GM19043 (cell line): ENCODE results near the gene TNFAIP8L2.
"Not testable (repeated sequence)": the region's sequence is repeated elsewhere in the genome, so short reads cannot be mapped to it uniquely, and the experiment has no call there.

Experiments used
- ATAC-seq: cut with Tn5 transposase; IDR thresholded peaks from one replicate; pipeline ENCODE4 v1.9.1; 2021; ENCODE audit warnings: low read depth; ENCODE audit not compliant: unreplicated experiment

Gene TNFAIP8L2

DNA sequence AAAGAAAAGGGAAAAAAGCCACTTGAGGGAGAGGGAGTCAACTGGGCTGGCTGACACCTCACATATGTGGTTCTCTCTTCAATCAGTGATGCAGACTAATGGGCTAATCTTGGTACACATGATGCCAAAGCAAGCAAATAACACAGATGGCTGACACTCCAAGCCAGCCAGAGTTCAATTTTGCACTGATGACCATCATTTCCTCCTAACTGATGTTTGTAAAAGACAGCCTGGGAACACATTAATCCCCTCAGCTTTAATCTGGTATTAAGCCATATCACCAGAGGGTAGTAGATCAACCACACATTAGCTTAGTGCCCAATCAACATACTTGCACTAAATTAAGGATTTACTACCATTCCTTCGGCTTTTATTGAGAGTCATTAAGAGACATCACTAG, 30.8 kb downstream of the TNFAIP8L2 start:
- ATAC-seq = no peak

DNA sequence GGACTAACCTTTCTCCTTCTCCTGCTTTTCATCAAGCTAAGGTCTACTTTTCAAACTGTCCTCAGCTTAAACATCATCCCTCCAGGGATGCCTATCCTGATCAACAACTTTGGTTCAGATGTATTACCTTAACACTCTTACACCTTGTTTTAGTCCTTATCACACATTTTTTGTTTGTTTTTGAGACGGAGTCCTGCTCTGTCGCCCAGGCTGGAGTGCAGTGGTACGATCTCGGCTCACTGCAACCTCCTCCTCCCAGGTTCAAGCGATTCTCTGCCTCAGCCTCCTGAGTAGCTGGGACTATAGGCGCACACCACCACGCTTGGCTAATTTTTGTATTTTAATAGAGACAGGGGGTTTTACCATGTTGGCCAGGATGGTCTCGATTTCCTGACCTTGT, 32.2 kb downstream of the TNFAIP8L2 start:
- ATAC-seq = not testable (repeated sequence)

DNA sequence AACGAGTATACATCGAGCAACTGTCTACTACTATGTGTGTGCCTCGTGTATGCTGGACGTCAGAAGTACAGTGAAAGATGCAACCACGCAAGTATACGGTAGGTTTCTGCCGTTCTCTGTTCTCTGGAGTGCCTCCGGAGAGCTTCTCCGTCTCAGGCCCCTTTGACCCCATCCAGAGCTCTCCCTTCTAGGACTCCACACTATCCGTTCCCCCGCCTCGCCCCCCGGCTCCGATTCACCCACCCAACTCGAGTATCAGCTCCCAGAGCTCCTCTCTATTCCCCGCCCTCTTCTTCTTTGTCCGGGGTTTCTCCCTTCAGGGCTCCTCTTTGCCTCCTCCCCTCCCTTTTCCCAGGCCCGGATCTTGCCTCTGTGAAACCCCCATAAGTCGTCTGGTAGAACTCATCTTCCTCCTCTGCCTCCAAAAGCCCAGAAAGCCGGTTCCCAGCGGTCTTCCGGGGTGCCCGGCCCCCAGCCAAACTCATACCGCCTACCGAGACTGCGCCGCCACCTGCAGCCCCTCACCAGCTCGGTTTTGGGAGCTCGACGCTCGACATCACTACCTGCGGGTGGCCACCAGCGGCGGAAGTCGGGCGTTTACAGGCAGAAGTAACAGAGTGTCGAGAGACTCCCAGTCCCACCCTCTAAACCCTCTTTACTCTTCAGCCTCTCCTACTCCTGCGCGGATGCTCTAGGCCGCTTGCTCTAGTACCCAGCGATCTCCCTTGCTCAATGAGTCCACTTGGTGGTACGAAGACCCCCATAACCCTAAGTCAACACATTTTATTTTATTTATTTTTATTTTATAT, 33.4 kb downstream of the TNFAIP8L2 start, which contains the start of gene VPS72:
Gene VPS72 (minus strand): TSS at position 561 of the 809 bp plus-strand sequence. CDS start 76 bp downstream, at position 485.
- ATAC-seq = peak; percentile 85

DNA sequence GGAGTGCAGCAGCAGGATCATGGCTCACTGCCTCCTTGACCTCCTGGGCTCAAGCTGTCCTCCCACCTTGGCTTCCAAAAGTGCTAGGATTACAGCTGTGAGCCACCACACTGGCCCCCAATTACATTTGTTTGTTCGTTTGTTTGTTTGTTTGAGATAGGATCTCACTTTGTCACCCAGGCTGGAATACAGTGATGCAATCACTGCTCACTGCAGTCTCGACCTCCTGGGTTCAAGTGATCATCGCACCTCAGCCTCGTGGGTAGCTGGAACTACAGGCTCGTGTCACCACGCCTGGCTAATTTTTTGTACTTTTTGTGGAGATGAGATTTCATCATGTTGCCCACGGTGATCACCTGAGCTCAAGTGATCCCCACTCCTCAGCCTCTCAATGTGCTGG, 35.6 kb downstream of the TNFAIP8L2 start:
- no peak for ATAC-seq

DNA sequence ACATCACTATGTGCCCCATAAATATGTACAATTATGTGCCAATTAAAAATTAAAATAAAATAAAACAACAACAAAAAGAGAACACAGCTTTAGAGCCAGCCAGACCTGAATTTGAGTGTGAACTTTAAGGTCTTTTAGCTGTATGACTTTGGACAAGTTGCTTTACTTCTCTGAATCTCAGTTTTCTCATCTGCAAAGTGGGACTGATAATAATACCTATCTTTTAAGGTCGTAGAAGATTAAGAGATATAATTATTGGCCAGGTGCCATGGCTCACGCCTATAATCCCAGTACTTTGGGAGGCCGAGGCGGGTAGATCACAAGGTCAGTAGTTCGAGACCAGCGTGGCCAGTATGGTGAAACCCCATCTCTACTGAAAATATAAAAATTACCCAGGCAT, 36.9 kb downstream of the TNFAIP8L2 start:
- ATAC-seq = no peak

DNA sequence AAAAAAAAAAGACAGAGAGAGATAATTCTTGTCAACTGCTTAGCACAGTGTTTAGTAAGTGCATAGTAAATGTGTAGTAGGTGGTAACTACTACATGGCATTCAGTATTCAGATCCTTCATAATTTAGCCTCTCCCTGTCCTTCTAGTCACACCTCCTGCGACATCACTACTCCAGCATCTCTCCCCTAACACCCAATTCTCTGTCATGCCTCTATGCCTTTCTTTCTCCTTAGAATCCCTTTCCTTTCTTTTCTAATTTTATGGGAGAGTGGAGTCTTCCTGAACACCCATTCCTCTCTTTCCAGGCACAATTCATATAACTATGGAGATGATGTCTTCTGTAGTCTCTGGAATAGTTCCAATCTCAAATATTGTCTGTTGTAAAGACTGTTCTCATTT, 37.4 kb downstream of the TNFAIP8L2 start:
- no peak for ATAC-seq

DNA sequence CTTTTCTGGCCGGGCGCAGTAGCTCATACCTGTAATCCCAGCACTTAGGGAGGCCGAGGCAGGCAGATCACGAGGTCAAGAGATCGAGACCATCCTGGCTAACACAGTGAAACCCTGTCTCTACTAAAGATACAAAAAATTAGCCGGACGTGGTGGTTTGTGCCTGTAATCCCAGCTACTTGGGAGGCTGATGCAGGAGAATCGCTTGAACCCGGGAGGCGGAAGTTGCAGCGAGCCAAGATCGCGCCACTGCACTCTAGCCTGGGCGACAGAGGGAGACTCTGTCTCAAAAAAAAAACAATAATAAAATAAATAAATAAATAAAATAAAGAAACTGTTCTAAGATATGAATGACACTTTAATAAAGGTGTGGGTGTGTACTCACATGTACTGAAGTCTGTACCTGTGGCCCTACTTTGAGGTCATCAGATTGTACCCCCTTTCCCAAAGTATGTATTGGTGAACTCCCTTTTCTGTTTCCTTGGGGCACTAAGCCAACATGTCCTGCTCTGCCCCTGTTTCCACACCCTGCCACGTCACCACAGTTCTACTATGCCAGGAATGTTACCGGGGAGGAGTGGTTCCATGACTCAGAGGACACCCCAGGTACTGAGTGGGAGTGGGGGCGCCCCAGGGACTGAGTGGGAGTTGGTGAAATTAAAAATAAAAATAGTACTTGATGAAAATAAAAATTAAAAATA, 38.6 kb downstream of the TNFAIP8L2 start:
- not testable (repeated sequence) for ATAC-seq

DNA sequence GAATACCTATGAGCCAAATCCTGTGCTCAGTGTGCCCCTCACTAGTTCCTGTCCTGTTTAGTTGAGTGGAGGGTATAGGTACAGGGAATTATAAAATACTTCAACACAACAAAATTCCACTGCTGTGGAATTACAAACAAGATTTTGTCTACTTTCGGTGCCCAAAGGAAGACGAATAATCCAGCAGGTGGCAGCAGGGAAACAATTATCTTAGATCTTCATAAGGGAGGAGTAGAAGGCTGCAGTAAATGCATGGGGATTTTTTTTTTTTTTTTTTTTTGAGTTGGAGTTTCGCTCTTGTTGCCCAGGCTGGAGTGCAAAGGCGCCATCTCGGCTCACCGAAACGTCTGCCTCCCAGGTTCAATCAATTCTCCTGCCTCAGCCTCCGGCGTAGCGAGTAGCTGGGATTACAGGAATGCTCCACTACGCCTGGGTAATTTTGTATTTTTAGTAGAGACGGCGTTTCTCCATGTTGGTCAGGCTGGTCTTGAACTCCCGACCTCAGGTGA, 39.9 kb downstream of the TNFAIP8L2 start:
- no peak for ATAC-seq

DNA sequence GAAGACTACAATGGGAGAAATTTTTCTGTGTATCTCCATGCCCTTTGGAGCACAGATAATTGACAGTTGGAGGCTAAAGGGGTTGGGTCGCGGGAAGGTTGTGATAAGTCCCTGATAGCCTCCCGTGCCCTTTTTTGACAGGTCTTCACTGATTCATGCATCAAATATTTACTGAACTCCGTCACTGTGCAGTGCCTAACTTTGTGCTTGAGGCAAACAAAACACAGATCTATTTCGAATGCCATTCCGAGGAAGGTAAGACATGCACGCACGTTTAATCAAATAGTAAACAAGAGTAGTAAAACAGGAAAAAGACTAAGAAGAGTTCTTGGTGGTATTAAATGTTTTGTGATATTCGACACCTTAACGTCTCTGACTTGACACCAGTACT, 41.4 kb downstream of the TNFAIP8L2 start:
- no peak for ATAC-seq

DNA sequence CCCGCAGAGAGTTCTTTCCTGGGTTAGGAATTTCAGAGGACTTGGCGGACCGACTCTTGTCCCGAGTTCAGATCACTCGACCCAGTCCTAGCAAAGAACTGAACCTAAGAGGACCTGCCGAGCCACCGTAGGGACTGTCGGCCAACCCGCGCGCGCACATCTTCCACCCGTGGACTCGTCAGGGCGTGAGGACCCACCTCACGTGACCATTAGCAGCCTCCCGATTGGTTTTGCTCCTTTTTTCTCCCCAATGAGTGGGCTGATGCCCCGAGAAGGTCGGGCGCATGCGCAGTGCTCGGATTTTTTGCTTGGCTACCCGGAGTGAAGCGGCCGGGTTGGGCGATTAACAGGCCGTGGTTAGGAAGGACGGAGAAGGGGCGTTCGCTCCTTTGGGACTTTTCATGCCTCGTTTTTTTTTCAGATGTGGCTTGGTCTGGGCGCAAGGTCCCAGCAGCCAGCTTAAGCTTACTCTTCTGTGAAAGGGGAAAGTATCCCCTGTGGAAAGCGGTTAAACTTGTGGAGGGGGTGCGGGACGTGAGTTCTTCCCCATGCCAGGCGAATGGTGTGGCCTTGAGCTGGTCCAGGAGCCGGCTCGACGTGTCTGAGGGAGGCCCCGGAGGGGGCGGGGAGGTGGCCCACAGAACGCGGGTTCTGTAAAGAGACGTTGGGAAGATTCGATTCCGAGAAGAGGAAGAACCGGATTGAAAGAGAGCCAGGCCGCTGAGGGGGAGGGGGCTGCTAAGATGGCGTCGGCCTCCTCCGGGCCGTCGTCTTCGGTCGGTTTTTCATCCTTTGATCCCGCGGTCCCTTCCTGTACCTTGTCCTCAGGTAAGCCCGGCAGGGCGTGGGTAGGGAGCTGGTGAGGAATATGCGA, 42.0 kb downstream of the TNFAIP8L2 start, which contains the start of gene PIP5K1A:
Gene PIP5K1A (plus strand): TSS at position 299 of the 874 bp plus-strand sequence. CDS start 445 bp downstream, at position 744.
- peak; percentile 82 for ATAC-seq

DNA sequence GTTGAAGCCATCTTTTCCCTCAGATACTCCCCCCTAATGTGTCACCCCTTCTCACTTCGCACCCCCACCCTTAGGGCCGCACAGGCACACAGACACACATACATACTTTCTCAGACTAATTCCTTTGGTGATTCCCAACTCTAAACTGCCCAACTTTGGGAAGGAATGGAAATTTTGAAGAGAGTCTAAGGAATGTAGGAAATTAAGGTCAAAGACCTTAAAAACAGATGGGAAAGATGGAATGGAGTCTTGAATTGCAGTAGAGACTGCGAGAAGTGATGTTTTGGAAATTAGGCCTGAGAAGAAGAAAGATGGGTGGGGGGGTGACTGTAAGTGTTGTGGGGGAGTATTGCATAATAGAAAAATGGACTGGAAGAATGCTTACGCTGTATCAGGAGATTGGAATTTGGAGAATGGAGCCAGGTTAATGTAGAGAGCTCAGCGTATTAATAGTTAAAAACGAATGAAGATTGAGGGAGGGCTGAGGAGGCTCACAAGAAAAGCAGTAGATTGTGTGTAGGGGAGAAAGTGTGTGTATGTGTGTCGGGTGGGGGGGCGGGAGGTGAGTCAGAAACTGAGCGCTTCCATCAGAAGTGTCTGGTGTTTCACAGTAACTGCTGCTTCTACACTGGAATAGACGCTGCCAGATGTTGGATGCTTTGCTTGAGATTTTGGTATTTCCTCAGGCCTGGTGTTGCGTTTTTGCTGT, 43.6 kb downstream of the TNFAIP8L2 start:
- no peak for ATAC-seq

DNA sequence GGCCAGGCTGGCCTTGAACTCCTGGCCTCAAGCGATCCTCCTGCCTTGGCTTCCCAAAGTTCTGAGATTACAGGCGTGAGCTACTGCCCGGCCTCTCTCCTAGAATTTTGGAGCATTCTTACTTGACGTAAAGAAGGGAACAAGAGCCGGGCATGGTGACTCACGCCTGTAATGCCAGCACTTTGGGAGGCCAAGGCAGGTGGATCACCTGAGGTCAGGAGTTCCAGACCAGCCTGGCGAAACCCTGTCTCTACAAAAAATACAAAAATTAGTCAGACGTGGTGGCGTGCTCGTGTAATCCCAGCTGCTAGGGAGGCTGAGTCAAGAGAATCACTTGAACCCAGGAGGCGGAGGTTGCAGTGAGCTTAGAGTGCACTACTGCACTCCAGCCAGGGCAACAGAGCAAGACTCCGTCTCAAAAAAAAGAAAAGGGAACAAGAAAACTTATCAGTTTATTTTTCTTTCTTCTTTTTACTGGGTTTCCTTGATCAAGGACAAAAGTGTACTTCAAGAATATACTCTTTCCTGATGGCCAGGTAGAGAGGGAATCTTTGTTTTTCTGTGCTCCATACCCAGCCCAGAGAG, 49.0 kb downstream of the TNFAIP8L2 start:
- ATAC-seq = not testable (repeated sequence)
